Head of caudate nucleus (tissue), 42 donors: Measurements from ENCODE around the gene ZNF766.

ENCODE experiments used
- DNase-seq, 42 donors: peaks; one replicate each; pipeline versions ENCODE4 v3.0.0 to v3.0.0-alpha.2; 2020 to 2021; ENCODE audit warnings: mixed read lengths in 7 of 42
- intact Hi-C: fragments of 100-400 bp; cut with DNase I; formaldehyde crosslinking; loops from one replicate; pipeline ENCODE4 v1.15.0; 2022

The ZNF766 gene

GRCh38 chr19:52343548-52343947, 74.2 kb downstream of the ZNF766 start:
- DNase-seq, result peak in 41 of 42 donors; percentile 8 to 81 (median 49)
- intact Hi-C loops, result no loop called here

DNA sequence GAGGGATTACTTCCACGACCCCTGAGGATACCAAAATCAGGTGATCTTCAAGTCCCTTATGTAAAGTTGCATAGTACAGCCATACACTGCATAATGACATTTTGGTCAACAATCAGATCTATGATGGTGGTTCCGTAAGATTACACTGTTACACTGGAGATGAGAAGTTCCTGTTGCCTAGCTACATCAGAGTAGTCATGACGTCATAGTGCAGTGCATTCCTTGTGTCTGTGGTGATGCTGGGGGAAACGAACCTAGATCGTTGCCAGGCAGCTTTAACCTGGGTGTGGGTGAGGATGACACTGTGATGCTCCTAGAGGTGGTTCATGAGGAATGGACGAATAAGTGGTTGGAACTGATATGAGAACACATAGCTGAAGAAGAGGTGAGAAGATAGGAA, 75.8 kb downstream of the ZNF766 start:
- intact Hi-C loops, result no loop called here

More for the DNA sequence above, 75.8 kb downstream of the ZNF766 start:
- DNase-seq, result no peak
